SHP77 (cell line): ENCODE data around the gene UBE2O.
A peak's percentile ranks its signal among the peaks of the same experiment; 100 is the strongest.

Experiments used
- DNase-seq, 2 experiments: peaks; one replicate each; lab custom pipeline; 2025; lab: John Stamatoyannopoulos, UW

Gene UBE2O

GRCh38 chr17:76414334-76415295 is 38.3 kb downstream of the UBE2O start:
- DNase-seq: peak; percentile 62 to 91

- no peak for DNase-seq
These were observed 41.7 kb downstream of the UBE2O start for GRCh38 chr17:76411247-76411646.

- DNase-seq: no peak
These were observed 42.5 kb downstream of the UBE2O start for GRCh38 chr17:76410328-76410965.

- DNase-seq: peak; percentile 35 to 68
These were observed 44.7 kb downstream of the UBE2O start for GRCh38 chr17:76408037-76408849.

- no peak for DNase-seq
These were observed 45.4 kb downstream of the UBE2O start for GRCh38 chr17:76407509-76407908.

GRCh38 chr17:76405967-76406647 is 46.8 kb downstream of the UBE2O start:
- peak; percentile 85 to 96 for DNase-seq

GRCh38 chr17:76405607-76405966 is 47.4 kb downstream of the UBE2O start:
- no peak for DNase-seq

- no peak for DNase-seq
These were observed 47.9 kb downstream of the UBE2O start for GRCh38 chr17:76404976-76405563.

- no peak for DNase-seq
These were observed 48.7 kb downstream of the UBE2O start for GRCh38 chr17:76404256-76404655.

GRCh38 chr17:76402711-76403110 is 50.2 kb downstream of the UBE2O start:
- no peak for DNase-seq

GRCh38 chr17:76399175-76400172 is 53.5 kb downstream of the UBE2O start:
- DNase-seq: no peak

GRCh38 chr17:76398523-76399174 is 54.3 kb downstream of the UBE2O start:
- DNase-seq: no peak

GRCh38 chr17:76397687-76398522 is 55.0 kb downstream of the UBE2O start:
- DNase-seq: peak; percentile 93

GRCh38 chr17:76397184-76397583 is 55.8 kb downstream of the UBE2O start:
- DNase-seq: no peak

GRCh38 chr17:76395980-76396379 is 57.0 kb downstream of the UBE2O start:
- DNase-seq: no peak

- no peak for DNase-seq
These were observed 58.8 kb downstream of the UBE2O start for GRCh38 chr17:76394166-76394565.

- no peak for DNase-seq
These were observed 61.7 kb downstream of the UBE2O start for GRCh38 chr17:76391200-76391715.

GRCh38 chr17:76390003-76390421 is 62.9 kb downstream of the UBE2O start:
- no peak for DNase-seq
